Measurements from ENCODE around the gene CNIH1. TPM values are rescaled to one million over a fixed set of nuclear protein-coding genes. Genes with fewer than 3 reads are reported as not detected.
A peak's percentile ranks its signal among the peaks of the same experiment; 100 is the strongest.

The CNIH1 gene
- polyA plus RNA-seq, 1 of the 3 experiments (the other 2 are of a cell fraction) = 145 TPM

GRCh38 chr14:54447231-54447692 is 6.1 kb upstream of the CNIH1 start:
- no peaks in the 10 kb centered on the region for H3K9me3 ChIP-seq
- TF ChIP-seq EP300 (IDR thresholded peaks at IDR 0.05; ENCODE audit: borderline replicate concordance in 1 of 2, low read depth in 1 of 2, low read length in 1 of 2) (no peak), RAD21 (IDR thresholded peaks at IDR 0.05; ENCODE audit: low read length) (no peak), SIN3A (IDR thresholded peaks at IDR 0.05; ENCODE audit: borderline replicate concordance, low read depth, low read length) (no peak), PBX3 (IDR thresholded peaks at IDR 0.05) (no peak), GATA2 (CRISPR knock-in tag; IDR thresholded peaks at IDR 0.05) (no peak), RFX5 (IDR thresholded peaks at IDR 0.05; ENCODE audit: low read length) (no peak), RXRA (IDR thresholded peaks at IDR 0.05; ENCODE audit: borderline replicate concordance, low read depth) (no peak)
- no peak overlapping the region for H3K9ac ChIP-seq
- H3K36me3 ChIP-seq (replicated peaks in 1 of 2; ENCODE audit: control insufficient read depth in 1 of 2, insufficient read depth in 2 of 2, low read length in 1 of 2) = no peaks in the 10 kb centered on the region
- H3K79me2 ChIP-seq (ENCODE audit: insufficient read depth) = no peaks in the 10 kb centered on the region
- H3K4me3 ChIP-seq (ENCODE audit: low read depth in 2 of 2, low read length in 1 of 2) = no peak overlapping the region
- H2AFZ ChIP-seq (ENCODE audit: low read depth) = no peak overlapping the region
- no peaks in the 10 kb centered on the region for H3K9me2 ChIP-seq
- H4K20me1 ChIP-seq (ENCODE audit: insufficient read depth) = no peaks in the 10 kb centered on the region
- POLR2A ChIA-PET = no interaction called here
- H3K27ac ChIP-seq (ENCODE audit: low read depth in 2 of 2, low read length in 1 of 2) = no peak overlapping the region
- H3K4me1 ChIP-seq (ENCODE audit: control insufficient read depth in 1 of 2, insufficient read depth in 2 of 2, low read depth in 1 of 2, low read length in 1 of 2) = peaks cover 0 to 11% of the 10 kb centered on the region in 2 experiments; a peak in 1 of 4 replicates
- CTCF ChIA-PET = interaction anchor here (0.6 to 1.8 kb wide), 2 partner anchors 10 to 27 kb away, joined by 3 to 4 read pairs; no protein-coding TSS in a partner anchor
- H3K4me2 ChIP-seq = no peak overlapping the region
- 88% methylated on average over 8 of the region's 8 CpGs for WGBS (ENCODE audit: low lambda C conversion rate)
- H3F3A ChIP-seq (replicated peaks; ENCODE audit: insufficient read depth) = no peaks in the 10 kb centered on the region
- no peaks in the 10 kb centered on the region for H3K27me3 ChIP-seq (ENCODE audit: insufficient read depth)
- DNase-seq = no peak

- Histone ChIP-seq H3K36me3 (replicated peaks in 1 of 2; ENCODE audit: control insufficient read depth in 1 of 2, insufficient read depth in 2 of 2, low read length in 1 of 2) (no peaks in the 10 kb centered on the region), H3K79me2 (ENCODE audit: insufficient read depth) (no peaks in the 10 kb centered on the region), H3K27me3 (ENCODE audit: insufficient read depth) (no peaks in the 10 kb centered on the region), H3K9me2 (no peaks in the 10 kb centered on the region), H4K20me1 (ENCODE audit: insufficient read depth) (no peaks in the 10 kb centered on the region), H3K4me2 (no peak overlapping the region; the same call in 1 of the 2 replicates), H2AFZ (ENCODE audit: low read depth) (no peak overlapping the region), H3K9ac (no peak overlapping the region), H3K27ac (ENCODE audit: low read depth in 2 of 2, low read length in 1 of 2) (peak overlapping the region in 1 of 2 experiments; percentile 43; a peak in 1 of 4 replicates), H3K4me3 (ENCODE audit: low read depth in 2 of 2, low read length in 1 of 2) (no peak overlapping the region), H3K9me3 (no peaks in the 10 kb centered on the region), H3F3A (replicated peaks; ENCODE audit: insufficient read depth) (no peaks in the 10 kb centered on the region), H3K4me1 (ENCODE audit: control insufficient read depth in 1 of 2, insufficient read depth in 2 of 2, low read depth in 1 of 2, low read length in 1 of 2) (peaks cover 0 to 15% of the 10 kb centered on the region in 2 experiments; a peak in 2 of 4 replicates)
- WGBS (ENCODE audit: low lambda C conversion rate) = 63% methylated on average over 5 of the region's 5 CpGs
- DNase-seq = no peak
- ChIA-PET CTCF (interaction anchor here (1.8 kb wide), 1 partner anchor 11 kb away, joined by 4 read pairs; no protein-coding TSS in a partner anchor), POLR2A (no interaction called here)
- no peak for TF ChIP-seq EP300 (IDR thresholded peaks at IDR 0.05; ENCODE audit: borderline replicate concordance in 1 of 2, low read depth in 1 of 2, low read length in 1 of 2)
- no peak for TF ChIP-seq RAD21 (IDR thresholded peaks at IDR 0.05; ENCODE audit: low read length)
- no peak for TF ChIP-seq ELF1 (IDR thresholded peaks at IDR 0.05)
- TF ChIP-seq TCF12 (IDR thresholded peaks at IDR 0.05) = peak; percentile 14; the same call in 1 of the 2 replicates
- no peak for TF ChIP-seq RXRA (IDR thresholded peaks at IDR 0.05; ENCODE audit: borderline replicate concordance, low read depth)
- no peak for TF ChIP-seq USF1 (IDR thresholded peaks at IDR 0.05; ENCODE audit: borderline replicate concordance, low read depth)
- TF ChIP-seq RFX5 (IDR thresholded peaks at IDR 0.05; ENCODE audit: low read length) = no peak
- TF ChIP-seq JUND (IDR thresholded peaks at IDR 0.05) = no peak
- peak; percentile 44; the same call in 1 of the 2 replicates for TF ChIP-seq NFIC (IDR thresholded peaks at IDR 0.05; ENCODE audit: borderline replicate concordance)
- TF ChIP-seq RCOR1 (IDR thresholded peaks at IDR 0.05; ENCODE audit: low read length) = no peak
- TF ChIP-seq TEAD4 (IDR thresholded peaks at IDR 0.05; ENCODE audit: borderline replicate concordance, insufficient read depth) = no peak
- TF ChIP-seq MXI1 (IDR thresholded peaks at IDR 0.05; ENCODE audit: low read depth, low read length) = no peak
- no peak for TF ChIP-seq FOXM1 (IDR thresholded peaks at IDR 0.05; ENCODE audit: low read depth)
- no peak for TF ChIP-seq FOSL2 (IDR thresholded peaks at IDR 0.05; ENCODE audit: borderline replicate concordance, low read depth)
- no peak for TF ChIP-seq IRF3 (IDR thresholded peaks at IDR 0.05; ENCODE audit: low read depth, low read length)
- no peak for TF ChIP-seq GABPA (IDR thresholded peaks at IDR 0.05; ENCODE audit: low read depth)
Measured at GRCh38 chr14:54446161-54446693, 5.1 kb upstream of the CNIH1 start.
